SKM-1 (cell line): ENCODE measurements around the gene ANKMY1.
"Not testable (repeated sequence)": the region's sequence is repeated elsewhere in the genome, so short reads cannot be mapped to it uniquely, and the experiment has no call there.

Source experiments
- DNase-seq: peaks from one replicate; lab custom pipeline; 2025; ENCODE audit not compliant: unreplicated experiment; lab: John Stamatoyannopoulos, UW

The ANKMY1 gene

GRCh38 chr2:240506406-240507059 is 51.3 kb downstream of the ANKMY1 start:
- DNase-seq, result no peak

GRCh38 chr2:240505910-240506309 is 51.9 kb downstream of the ANKMY1 start:
- DNase-seq, result no peak

GRCh38 chr2:240503848-240504247 is 53.9 kb downstream of the ANKMY1 start:
- DNase-seq, result no peak

- DNase-seq, result no peak
Observed at GRCh38 chr2:240503375-240503774, 54.4 kb downstream of the ANKMY1 start.

GRCh38 chr2:240502430-240503121 is 55.2 kb downstream of the ANKMY1 start:
- no peak for DNase-seq

- DNase-seq, result no peak
Observed at GRCh38 chr2:240502059-240502429, 55.7 kb downstream of the ANKMY1 start.

GRCh38 chr2:240501531-240501991 is 56.2 kb downstream of the ANKMY1 start:
- no peak for DNase-seq

GRCh38 chr2:240500561-240501423 is 57.0 kb downstream of the ANKMY1 start:
- DNase-seq, result no peak

- no peak for DNase-seq
Observed at GRCh38 chr2:240499309-240500301, 58.2 kb downstream of the ANKMY1 start.

- DNase-seq, result no peak
Observed at GRCh38 chr2:240498958-240499260, 58.9 kb downstream of the ANKMY1 start.

GRCh38 chr2:240498171-240498957 is 59.4 kb downstream of the ANKMY1 start:
- no peak for DNase-seq

- DNase-seq, result not testable (repeated sequence)
Observed at GRCh38 chr2:240497082-240497481, 60.7 kb downstream of the ANKMY1 start.

- DNase-seq, result not testable (repeated sequence)
Observed at GRCh38 chr2:240494942-240495341, 62.8 kb downstream of the ANKMY1 start.

- DNase-seq, result no peak
Observed at GRCh38 chr2:240494194-240494793, 63.5 kb downstream of the ANKMY1 start.

GRCh38 chr2:240491483-240491882 is 66.3 kb downstream of the ANKMY1 start:
- DNase-seq, result no peak

- DNase-seq, result no peak
Observed at GRCh38 chr2:240482141-240482540, 75.6 kb downstream of the ANKMY1 start.

- no peak for DNase-seq
Observed at GRCh38 chr2:240481720-240482119, 76.1 kb downstream of the ANKMY1 start.

GRCh38 chr2:240480834-240481623 is 76.8 kb downstream of the ANKMY1 start:
- DNase-seq, result no peak

- no peak for DNase-seq
Observed at GRCh38 chr2:240479111-240479501, 78.7 kb downstream of the ANKMY1 start.
